Mesenchymal stem cell (in vitro differentiated cells and primary cell): ENCODE data around the gene BNIP5.

ENCODE experiments used
- DNase-seq: peaks from one replicate; pipeline ENCODE4 v3.0.0-alpha.2; 2013
- H2AFZ ChIP-seq: one replicate; pipeline ENCODE4 v1.6.1; 2013; ENCODE audit warnings: low read depth, mild to moderate bottlenecking, control low read depth, inconsistent platforms, low read length, moderate library complexity
- H2AK5ac ChIP-seq: 2 replicates; pipeline ENCODE4 v1.6.1; 2013; ENCODE audit warnings: low read length, moderate library complexity, mild to moderate bottlenecking, inconsistent platforms; ENCODE audit not compliant: severe bottlenecking
- H2BK120ac ChIP-seq: one replicate; pipeline ENCODE4 v1.6.1; 2013; ENCODE audit warnings: low read depth, mild to moderate bottlenecking, inconsistent platforms, low read length, moderate library complexity
- H2BK12ac ChIP-seq, 2 experiments: one replicate each; pipeline ENCODE4 v1.6.1; 2013; ENCODE audit warnings: inconsistent platforms in 2 of 2, low read length in 2 of 2, mild to moderate bottlenecking in 2 of 2, moderate library complexity in 2 of 2, control low read depth in 1 of 2
- H2BK15ac ChIP-seq: one replicate; pipeline ENCODE4 v1.6.1; 2013; ENCODE audit warnings: mild to moderate bottlenecking, low read depth, inconsistent platforms; ENCODE audit not compliant: poor library complexity, severe bottlenecking
- H2BK5ac ChIP-seq: 2 replicates; pipeline ENCODE4 v1.6.1; 2013; ENCODE audit warnings: low read depth, mild to moderate bottlenecking, low read length, control low read depth, inconsistent platforms; ENCODE audit not compliant: poor library complexity, severe bottlenecking
- H3K14ac ChIP-seq, 2 experiments: one replicate each; pipeline ENCODE4 v1.6.1; 2013; ENCODE audit warnings: inconsistent platforms in 2 of 2, low read length in 2 of 2, control low read depth in 1 of 2, mild to moderate bottlenecking in 1 of 2, moderate library complexity in 1 of 2
- H3K18ac ChIP-seq, 2 experiments: one replicate each; pipeline ENCODE4 v1.6.1; 2013; ENCODE audit warnings: inconsistent platforms in 2 of 2, low read length in 2 of 2, control low read depth in 1 of 2, low read depth in 1 of 2, mild to moderate bottlenecking in 1 of 2
- H3K23ac ChIP-seq, 2 experiments: one replicate each; pipeline ENCODE4 v1.6.1; 2013; ENCODE audit warnings: inconsistent platforms in 2 of 2, low read length in 2 of 2, mild to moderate bottlenecking in 2 of 2, moderate library complexity in 2 of 2, control low read depth in 1 of 2
- H3K27ac ChIP-seq: 2 replicates; pipeline ENCODE4 v1.5.1; 2013; ENCODE audit warnings: mild to moderate bottlenecking, moderate library complexity, low read length, control low read depth, inconsistent platforms; ENCODE audit not compliant: poor library complexity, severe bottlenecking
- H3K27me3 ChIP-seq, 2 experiments: 2 replicates each; pipeline versions ENCODE4 v1.6.1 to v1.7.0; 2013; ENCODE audit warnings: low read length in 2 of 2, mild to moderate bottlenecking in 2 of 2, moderate library complexity in 2 of 2, control low read depth in 1 of 2, inconsistent platforms in 1 of 2; ENCODE audit not compliant: control insufficient read depth in 1 of 2, insufficient read depth in 1 of 2
- H3K36me3 ChIP-seq, 2 experiments: 2 replicates each; pipeline versions ENCODE4 v1.6.1 to v1.7.0; 2013; ENCODE audit warnings: low read length in 2 of 2, control low read depth in 1 of 2, inconsistent platforms in 1 of 2, low read depth in 1 of 2, mild to moderate bottlenecking in 1 of 2; ENCODE audit not compliant: insufficient read depth in 2 of 2, control insufficient read depth in 1 of 2
- H3K4ac ChIP-seq, 2 experiments: one replicate each; pipeline ENCODE4 v1.6.1; 2013; ENCODE audit warnings: inconsistent platforms in 2 of 2, low read length in 2 of 2, mild to moderate bottlenecking in 2 of 2, moderate library complexity in 2 of 2, control low read depth in 1 of 2, low read depth in 1 of 2
- H3K4me1 ChIP-seq: 2 replicates; pipeline ENCODE4 v1.6.1; 2013; ENCODE audit warnings: low read depth, low read length, control low read depth; ENCODE audit not compliant: control insufficient read depth, insufficient read depth
- H3K4me2 ChIP-seq: 2 replicates; pipeline ENCODE4 v1.6.1; 2013; ENCODE audit warnings: low read length, mild to moderate bottlenecking, inconsistent platforms; ENCODE audit not compliant: poor library complexity, severe bottlenecking
- H3K4me3 ChIP-seq, 2 experiments: 2 replicates each; pipeline versions ENCODE4 v1.5.1 to v1.7.0; 2013; ENCODE audit warnings: low read length in 2 of 2, mild to moderate bottlenecking in 2 of 2, control low read depth in 1 of 2, low read depth in 1 of 2; ENCODE audit not compliant: insufficient read depth in 1 of 2
- H3K79me1 ChIP-seq: replicated peaks from 2 replicates; pipeline ENCODE4 v1.6.1; 2013; ENCODE audit warnings: mild to moderate bottlenecking, control low read depth, low read length, inconsistent platforms; ENCODE audit not compliant: poor library complexity, severe bottlenecking
- H3K9ac ChIP-seq: 2 replicates; pipeline ENCODE4 v1.7.0; 2013; ENCODE audit warnings: mild to moderate bottlenecking, low read length, moderate library complexity
- H3K9me3 ChIP-seq: 2 replicates; pipeline ENCODE4 v1.7.0; 2013; ENCODE audit warnings: mild to moderate bottlenecking, low read length; ENCODE audit not compliant: control insufficient read depth
- H4K8ac ChIP-seq: one replicate; pipeline ENCODE4 v1.6.1; 2013; ENCODE audit warnings: inconsistent platforms, mild to moderate bottlenecking, low read length, moderate library complexity
- H4K91ac ChIP-seq: one replicate; pipeline ENCODE4 v1.6.1; 2013; ENCODE audit warnings: mild to moderate bottlenecking, low read length, inconsistent platforms
- WGBS: methylation state at CpG from one replicate; pipeline ENCODE4 v1.1.7; 2013; ENCODE audit warnings: mixed read lengths; 5-methylcytosine and 5-hydroxymethylcytosine counted together

Gene BNIP5

GRCh38 chr6:36329798-36330291 is 6.8 kb downstream of the BNIP5 start:
- H3K79me1 ChIP-seq, result no peaks in the 10 kb centered on the region
- no peak overlapping the region for H3K18ac ChIP-seq
- DNase-seq, result no peak
- no peak overlapping the region for H3K23ac ChIP-seq
- H3K14ac ChIP-seq, result no peak overlapping the region
- no peak overlapping the region for H3K4me2 ChIP-seq
- WGBS, result 64% methylated on average over 14 of the region's 14 CpGs
- no peak overlapping the region for H2BK120ac ChIP-seq
- H4K91ac ChIP-seq, result no peak overlapping the region
- no peaks in the 10 kb centered on the region for H3K36me3 ChIP-seq
- no peak overlapping the region for H2BK12ac ChIP-seq
- no peak overlapping the region for H2BK15ac ChIP-seq
- H4K8ac ChIP-seq, result no peak overlapping the region
- no peak overlapping the region for H2AFZ ChIP-seq
- no peak overlapping the region for H2BK5ac ChIP-seq
- no peak overlapping the region for H3K4ac ChIP-seq
- H3K4me3 ChIP-seq, result no peak overlapping the region
- H3K27me3 ChIP-seq, result peaks cover 81 to 94% of the 10 kb centered on the region in 2 experiments
- H3K4me1 ChIP-seq, result peaks cover 8% of the 10 kb centered on the region
- no peak overlapping the region for H3K27ac ChIP-seq
- H3K9ac ChIP-seq, result no peak overlapping the region
- no peak overlapping the region for H2AK5ac ChIP-seq
- H3K9me3 ChIP-seq, result no peaks in the 10 kb centered on the region

- peaks cover 70 to 89% of the 10 kb centered on the region in 2 experiments for H3K27me3 ChIP-seq
- H3K27ac ChIP-seq, result no peak overlapping the region
- no peak overlapping the region for H2BK15ac ChIP-seq
- no peak overlapping the region for H3K23ac ChIP-seq
- H4K8ac ChIP-seq, result no peak overlapping the region
- no peaks in the 10 kb centered on the region for H3K79me1 ChIP-seq
- no peak overlapping the region for H3K14ac ChIP-seq
- H4K91ac ChIP-seq, result no peak overlapping the region
- H3K4ac ChIP-seq, result no peak overlapping the region
- H2BK5ac ChIP-seq, result no peak overlapping the region
- no peak overlapping the region for H3K18ac ChIP-seq
- H2AFZ ChIP-seq, result no peak overlapping the region
- no peak overlapping the region for H3K9ac ChIP-seq
- H3K4me2 ChIP-seq, result no peak overlapping the region
- 83% methylated on average over 7 of the region's 7 CpGs for whole genome bisulfite sequencing
- H3K36me3 ChIP-seq, result no peaks in the 10 kb centered on the region
- peaks cover 8% of the 10 kb centered on the region for H3K4me1 ChIP-seq
- no peak overlapping the region for H2AK5ac ChIP-seq
- no peaks in the 10 kb centered on the region for H3K9me3 ChIP-seq
- no peak overlapping the region for H2BK12ac ChIP-seq
- DNase-seq, result no peak
- no peak overlapping the region for H2BK120ac ChIP-seq
- H3K4me3 ChIP-seq, result no peak overlapping the region
Observed at GRCh38 chr6:36328600-36328999, 8.1 kb downstream of the BNIP5 start.

- Histone ChIP-seq H3K27me3 (peaks cover 63 to 86% of the 10 kb centered on the region in 2 experiments), H3K9me3 (no peaks in the 10 kb centered on the region), H3K9ac (no peak overlapping the region), H2BK5ac (no peak overlapping the region), H3K36me3 (no peaks in the 10 kb centered on the region), H3K4me2 (no peak overlapping the region), H2BK120ac (no peak overlapping the region), H3K79me1 (no peaks in the 10 kb centered on the region), H2AK5ac (no peak overlapping the region), H3K23ac (no peak overlapping the region), H2BK12ac (no peak overlapping the region), H3K14ac (no peak overlapping the region), H4K8ac (no peak overlapping the region), H3K18ac (no peak overlapping the region), H3K27ac (no peak overlapping the region), H3K4ac (no peak overlapping the region), H3K4me1 (peaks cover 11% of the 10 kb centered on the region), H4K91ac (no peak overlapping the region), H3K4me3 (no peak overlapping the region), H2AFZ (no peak overlapping the region), H2BK15ac (no peak overlapping the region)
- DNase-seq, result no peak
Observed at GRCh38 chr6:36327919-36328236, 8.8 kb downstream of the BNIP5 start.

DNA sequence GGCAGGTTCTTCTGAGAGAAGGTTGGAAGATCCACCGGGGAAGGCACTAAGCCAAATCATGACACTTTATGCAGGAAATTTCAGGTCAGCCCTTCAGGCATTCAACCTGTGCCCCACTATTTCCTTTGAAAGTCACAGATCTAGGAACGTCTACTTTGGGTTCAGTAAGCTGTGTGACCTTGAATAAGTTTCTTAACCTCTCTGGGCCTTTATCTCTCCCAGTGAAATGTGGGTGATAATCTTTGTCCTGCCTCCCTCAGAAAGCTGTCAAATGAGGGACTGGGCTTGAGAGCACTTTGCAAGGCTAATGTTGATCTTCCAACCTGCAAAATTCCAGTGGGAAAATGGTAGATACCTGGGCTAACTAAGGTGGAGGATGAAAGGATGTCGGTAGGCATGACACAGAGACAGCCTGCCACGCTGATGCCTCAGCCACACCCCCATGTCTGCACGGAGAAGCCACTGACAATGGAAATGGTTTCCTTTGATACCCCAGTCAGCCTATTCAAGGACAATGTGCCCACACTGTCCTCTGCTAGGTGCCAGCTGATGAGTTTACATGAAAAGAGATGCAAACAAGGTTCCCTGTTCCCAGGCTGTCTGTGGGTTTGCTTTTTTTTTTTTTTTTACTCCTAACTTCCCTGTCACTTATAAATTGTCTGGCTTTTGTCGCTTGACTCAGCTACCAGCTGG is 9.3 kb downstream of the BNIP5 start:
- peaks cover 11% of the 10 kb centered on the region for H3K4me1 ChIP-seq
- H3K79me1 ChIP-seq, result no peaks in the 10 kb centered on the region
- no peak overlapping the region for H4K91ac ChIP-seq
- H2BK12ac ChIP-seq, result no peak overlapping the region
- H3K14ac ChIP-seq, result no peak overlapping the region
- H2BK5ac ChIP-seq, result no peak overlapping the region
- no peak overlapping the region for H2BK15ac ChIP-seq
- H3K9ac ChIP-seq, result no peak overlapping the region
- no peak overlapping the region for H3K4me3 ChIP-seq
- H2AFZ ChIP-seq, result no peak overlapping the region
- H3K23ac ChIP-seq, result no peak overlapping the region
- no peak overlapping the region for H4K8ac ChIP-seq
- 52% methylated on average over 6 of the region's 6 CpGs for WGBS
- no peaks in the 10 kb centered on the region for H3K9me3 ChIP-seq
- H3K4me2 ChIP-seq, result no peak overlapping the region
- no peak overlapping the region for H3K27ac ChIP-seq
- no peak overlapping the region for H2BK120ac ChIP-seq
- H3K27me3 ChIP-seq, result peaks cover 63 to 84% of the 10 kb centered on the region in 2 experiments
- H3K18ac ChIP-seq, result no peak overlapping the region
- DNase-seq, result no peak
- H3K36me3 ChIP-seq, result no peaks in the 10 kb centered on the region
- H3K4ac ChIP-seq, result no peak overlapping the region
- no peak overlapping the region for H2AK5ac ChIP-seq
